Thyroid gland (tissue), 4 donors: Measurements from ENCODE around the gene GCNT2.

Experiments used
- POLR2A ChIP-seq, 2 donors: fragments of 450-650 bp; IDR thresholded peaks; one replicate each; pipeline ENCODE4 v1.6.1; 2017; ENCODE audit warnings: antibody characterized with exemption in 2 of 2, mild to moderate bottlenecking in 2 of 2, moderate library complexity in 1 of 2
- TF ChIP-seq, protein P1 (sequence below), 6 experiments: fragments of 200-600 bp in 3 of 6; fragments of 450-650 bp in 3 of 6; sonication (generic) in 3 of 6; IDR thresholded peaks; one replicate each; pipeline ENCODE4 v1.5.1; 2016 to 2019; ENCODE audit warnings: antibody characterized with exemption in 6 of 6, mild to moderate bottlenecking in 2 of 6, inconsistent platforms in 1 of 6, moderate library complexity in 1 of 6

DNA sequence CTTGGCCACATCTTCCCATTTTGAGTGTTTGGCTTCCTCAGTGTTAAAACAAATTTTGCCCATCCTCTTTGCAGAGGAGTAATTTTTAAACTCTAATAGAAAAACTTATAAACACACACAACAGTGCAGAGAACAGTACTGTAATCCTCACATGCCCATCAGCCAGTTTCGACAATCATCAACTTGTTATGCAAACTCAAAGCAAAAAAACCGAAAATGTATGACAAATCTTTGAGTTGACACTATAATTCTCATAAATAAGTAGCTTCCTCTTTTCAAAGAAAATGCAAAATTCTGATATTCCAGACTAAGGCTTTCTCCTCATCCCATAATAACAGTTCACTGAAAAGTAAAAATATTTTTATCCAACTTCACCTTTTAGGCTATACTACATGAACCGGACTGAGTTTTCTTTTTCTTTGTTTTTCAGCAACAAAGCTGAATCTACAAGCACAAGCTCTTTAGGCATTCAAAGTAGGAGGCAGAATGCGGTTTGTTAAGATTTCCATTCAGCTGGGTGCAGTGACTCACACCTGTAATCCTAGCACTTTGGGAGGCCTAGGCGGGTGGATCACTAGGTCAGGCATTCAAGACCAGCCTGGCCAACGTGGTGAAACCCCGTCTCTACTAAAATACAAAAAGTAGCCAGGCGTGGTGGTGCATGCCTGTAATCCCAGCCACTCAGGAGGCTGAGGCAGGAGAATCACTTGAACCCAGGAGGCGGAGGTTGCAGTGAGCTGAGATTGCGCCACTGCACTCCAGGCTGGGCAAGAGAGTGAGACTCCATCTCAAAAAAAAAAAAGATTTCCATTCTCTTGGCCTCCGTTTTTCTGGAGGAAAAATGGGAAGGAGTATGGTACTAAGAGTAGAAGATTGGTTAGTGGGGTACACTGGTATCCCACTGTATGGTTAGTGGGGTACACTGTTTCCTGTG is 74.8 kb downstream of the GCNT2 start:
- TF ChIP-seq, protein P1, sequence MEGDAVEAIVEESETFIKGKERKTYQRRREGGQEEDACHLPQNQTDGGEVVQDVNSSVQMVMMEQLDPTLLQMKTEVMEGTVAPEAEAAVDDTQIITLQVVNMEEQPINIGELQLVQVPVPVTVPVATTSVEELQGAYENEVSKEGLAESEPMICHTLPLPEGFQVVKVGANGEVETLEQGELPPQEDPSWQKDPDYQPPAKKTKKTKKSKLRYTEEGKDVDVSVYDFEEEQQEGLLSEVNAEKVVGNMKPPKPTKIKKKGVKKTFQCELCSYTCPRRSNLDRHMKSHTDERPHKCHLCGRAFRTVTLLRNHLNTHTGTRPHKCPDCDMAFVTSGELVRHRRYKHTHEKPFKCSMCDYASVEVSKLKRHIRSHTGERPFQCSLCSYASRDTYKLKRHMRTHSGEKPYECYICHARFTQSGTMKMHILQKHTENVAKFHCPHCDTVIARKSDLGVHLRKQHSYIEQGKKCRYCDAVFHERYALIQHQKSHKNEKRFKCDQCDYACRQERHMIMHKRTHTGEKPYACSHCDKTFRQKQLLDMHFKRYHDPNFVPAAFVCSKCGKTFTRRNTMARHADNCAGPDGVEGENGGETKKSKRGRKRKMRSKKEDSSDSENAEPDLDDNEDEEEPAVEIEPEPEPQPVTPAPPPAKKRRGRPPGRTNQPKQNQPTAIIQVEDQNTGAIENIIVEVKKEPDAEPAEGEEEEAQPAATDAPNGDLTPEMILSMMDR (IDR thresholded peaks at IDR 0.05): no peak
- no peak for TF ChIP-seq POLR2A (IDR thresholded peaks at IDR 0.05)
